H1 (cell line): ENCODE data around the gene F5. TPM values are rescaled to one million over a fixed set of nuclear protein-coding genes. Genes with fewer than 3 reads are reported as not detected.

Source experiments
- CTCF ChIA-PET: fragments of 300-600 bp; sonication (Branson Sonifier 250); formaldehyde crosslinking; loops from one replicate; lab custom pipeline; 2021; ENCODE audit not compliant: partially characterized antibody; lab: Charles Lee
- POLR2A ChIA-PET: fragments of 300-600 bp; sonication (Branson Sonifier 250); formaldehyde crosslinking; loops from one replicate; lab custom pipeline; 2021; ENCODE audit warnings: inconsistent platforms; ENCODE audit not compliant: partially characterized antibody; lab: Charles Lee
- DNase-seq, 2 experiments: peaks; one replicate each; pipeline versions ENCODE4 v3.0.0 to v3.0.0-alpha.2; 2010 to 2022; ENCODE audit warnings: low spot score in 2 of 2, low read depth in 1 of 2, mixed read lengths in 1 of 2
- FAIRE-seq: peaks from 2 replicates; lab custom pipeline; 2011; peaks lifted over from hg19 to GRCh38; lab: Jason Lieb, UNC
- H2AFZ ChIP-seq: 2 replicates; pipeline ENCODE4 v1.8.1; 2012; ENCODE audit warnings: low read length, inconsistent platforms
- H2AK5ac ChIP-seq: 2 replicates; pipeline ENCODE4 v1.6.1; 2013; ENCODE audit warnings: low read depth, low read length
- H2BK120ac ChIP-seq: replicated peaks from 2 replicates; pipeline ENCODE3; 2013; ENCODE audit warnings: low read depth, low read length, inconsistent platforms
- H2BK12ac ChIP-seq: 2 replicates; pipeline ENCODE4 v1.6.1; 2013; ENCODE audit warnings: low read depth, low read length
- H2BK15ac ChIP-seq: 2 replicates; pipeline ENCODE4 v1.6.1; 2013; ENCODE audit warnings: low read length
- H2BK20ac ChIP-seq: 2 replicates; pipeline ENCODE4 v1.6.1; 2013; ENCODE audit warnings: low read length
- H2BK5ac ChIP-seq: 2 replicates; pipeline ENCODE4 v1.6.1; 2013; ENCODE audit warnings: low read depth, low read length
- H3K14ac ChIP-seq: 2 replicates; pipeline ENCODE4 v1.6.1; 2013; ENCODE audit warnings: inconsistent platforms; ENCODE audit not compliant: insufficient read length
- H3K18ac ChIP-seq: 2 replicates; pipeline ENCODE4 v1.6.1; 2013; ENCODE audit warnings: low read length; ENCODE audit errors: extremely low read depth
- H3K23ac ChIP-seq: 2 replicates; pipeline ENCODE4 v1.6.1; 2013; ENCODE audit warnings: inconsistent platforms; ENCODE audit not compliant: insufficient read length
- H3K23me2 ChIP-seq: 2 replicates; pipeline ENCODE4 v1.6.1; 2013; ENCODE audit warnings: low read depth, low read length
- H3K27ac ChIP-seq: 2 replicates; pipeline ENCODE4 v1.6.1; 2011; ENCODE audit warnings: low read depth, low read length, inconsistent platforms
- H3K27me3 ChIP-seq, 4 experiments: replicated peaks in 1 of 4; 1 replicate in 1 of 4; 2 replicates in 3 of 4; pipeline versions ENCODE4 v1.6.1 to v1.8.1; 2011 to 2013; ENCODE audit warnings: low read length in 3 of 4, mild to moderate bottlenecking in 3 of 4, inconsistent platforms in 2 of 4, mixed read lengths in 2 of 4, moderate library complexity in 1 of 4; ENCODE audit not compliant: control insufficient read depth in 3 of 4, insufficient read depth in 3 of 4; ENCODE audit errors: extremely low read depth in 1 of 4
- H3K36me3 ChIP-seq, 4 experiments: 2 replicates each; pipeline versions ENCODE4 v1.6.1 to v1.8.1; 2011 to 2013; ENCODE audit warnings: mild to moderate bottlenecking in 4 of 4, low read length in 3 of 4, moderate library complexity in 2 of 4, control low read depth in 1 of 4, inconsistent platforms in 1 of 4; ENCODE audit not compliant: insufficient read depth in 4 of 4, control insufficient read depth in 2 of 4
- H3K4ac ChIP-seq: replicated peaks from 2 replicates; pipeline ENCODE3; 2013; ENCODE audit warnings: low read length, low read depth, mixed read lengths, inconsistent platforms; ENCODE audit not compliant: insufficient read length
- H3K4me1 ChIP-seq, 4 experiments: replicated peaks in 1 of 4; 1 replicate in 1 of 4; 2 replicates in 3 of 4; pipeline versions ENCODE4 v1.6.1 to v1.8.1; 2011 to 2013; ENCODE audit warnings: low read length in 3 of 4, inconsistent platforms in 2 of 4, mixed read lengths in 1 of 4; ENCODE audit not compliant: insufficient read depth in 4 of 4, control insufficient read depth in 3 of 4
- H3K4me2 ChIP-seq, 2 experiments: 2 replicates each; pipeline versions ENCODE4 v1.6.1 to v1.8.1; 2011 to 2013; ENCODE audit warnings: low read depth in 2 of 2, low read length in 2 of 2, control low read depth in 1 of 2, inconsistent platforms in 1 of 2, mild to moderate bottlenecking in 1 of 2; ENCODE audit not compliant: insufficient read depth in 1 of 2
- H3K4me3 ChIP-seq, 4 experiments: fragments of 200-600, 300-600 bp in 1 of 4; sonication (generic), shearing (Covaris generic), sonication (Bioruptor Twin) in 1 of 4; 2 replicates each; pipeline versions ENCODE4 v1.5.1 to v1.8.1; 2011 to 2016; ENCODE audit warnings: low read length in 4 of 4, low read depth in 3 of 4, control low read depth in 2 of 4, inconsistent platforms in 2 of 4, mild to moderate bottlenecking in 2 of 4, mixed read lengths in 1 of 4, moderate library complexity in 1 of 4; ENCODE audit not compliant: insufficient read depth in 2 of 4; ENCODE audit errors: extremely low read depth in 1 of 4
- H3K56ac ChIP-seq: replicated peaks from 2 replicates; pipeline ENCODE3; 2013; ENCODE audit warnings: low read depth, mild to moderate bottlenecking, mixed read lengths, low read length, inconsistent platforms; ENCODE audit not compliant: insufficient read length
- H3K79me1 ChIP-seq: 2 replicates; pipeline ENCODE4 v1.6.1; 2013; ENCODE audit warnings: low read depth, low read length, control low read depth
- H3K79me2 ChIP-seq, 2 experiments: 2 replicates each; pipeline versions ENCODE4 v1.6.1 to v1.8.1; 2012 to 2013; ENCODE audit warnings: low read length in 2 of 2, mild to moderate bottlenecking in 2 of 2, inconsistent platforms in 1 of 2; ENCODE audit not compliant: insufficient read depth in 2 of 2, control insufficient read depth in 1 of 2
- H3K9ac ChIP-seq, 4 experiments: replicated peaks in 1 of 4; 1 replicate in 1 of 4; 2 replicates in 3 of 4; pipeline versions ENCODE4 v1.6.1 to v1.8.1; 2011 to 2013; ENCODE audit warnings: low read depth in 3 of 4, low read length in 3 of 4, control low read depth in 2 of 4, mild to moderate bottlenecking in 2 of 4, moderate library complexity in 2 of 4, inconsistent platforms in 1 of 4; ENCODE audit errors: extremely low read depth in 1 of 4
- H3K9me3 ChIP-seq, 2 experiments: 2 replicates each; pipeline versions ENCODE4 v1.6.1 to v1.8.1; 2012 to 2013; ENCODE audit warnings: mild to moderate bottlenecking in 2 of 2, moderate library complexity in 2 of 2, control low read depth in 1 of 2, inconsistent platforms in 1 of 2, low read depth in 1 of 2, low read length in 1 of 2, mixed read lengths in 1 of 2; ENCODE audit not compliant: insufficient read depth in 2 of 2
- H4K20me1 ChIP-seq, 2 experiments: replicated peaks in 1 of 2; 2 replicates each; pipeline versions ENCODE3 to v1.8.1; 2011 to 2013; ENCODE audit warnings: inconsistent platforms in 2 of 2, low read length in 2 of 2, mild to moderate bottlenecking in 1 of 2; ENCODE audit not compliant: insufficient read depth in 2 of 2, control insufficient read depth in 1 of 2
- H4K5ac ChIP-seq: 2 replicates; pipeline ENCODE4 v1.6.1; 2013; ENCODE audit warnings: low read length, low read depth, mixed read lengths, inconsistent platforms; ENCODE audit not compliant: insufficient read length
- H4K8ac ChIP-seq: 2 replicates; pipeline ENCODE4 v1.8.0; 2013; ENCODE audit warnings: mild to moderate bottlenecking, moderate library complexity, low read length, inconsistent platforms; ENCODE audit not compliant: insufficient read depth; ENCODE audit errors: extremely low read depth
- H4K91ac ChIP-seq: replicated peaks from 2 replicates; pipeline ENCODE3; 2013; ENCODE audit warnings: low read length, mixed read lengths, inconsistent platforms; ENCODE audit not compliant: insufficient read length
- ATF3 ChIP-seq: IDR thresholded peaks from 2 replicates; pipeline ENCODE4 v1.6.1; 2011; ENCODE audit warnings: low read depth, mild to moderate bottlenecking, low read length; ENCODE audit not compliant: insufficient read depth
- CBX5 ChIP-seq: fragments of 300-800, 300-1000 bp; sonication (generic); IDR thresholded peaks from 2 replicates; pipeline ENCODE4 v1.7.1; 2016; ENCODE audit warnings: antibody characterized with exemption, low read length, low read depth
- EGR1 ChIP-seq: IDR thresholded peaks from 2 replicates; pipeline ENCODE4 v1.6.1; 2011; ENCODE audit warnings: low read depth, low read length, borderline replicate concordance
- FOSL1 ChIP-seq: IDR thresholded peaks from 2 replicates; pipeline ENCODE4 v1.6.1; 2011; ENCODE audit warnings: mild to moderate bottlenecking, low read depth, low read length, moderate library complexity; ENCODE audit not compliant: insufficient read depth
- GABPA ChIP-seq: IDR thresholded peaks from 2 replicates; pipeline ENCODE4 v1.6.1; 2011; ENCODE audit warnings: mild to moderate bottlenecking, low read length, moderate library complexity, borderline replicate concordance; ENCODE audit not compliant: insufficient read depth
- JUN ChIP-seq: IDR thresholded peaks from 2 replicates; pipeline ENCODE4 v1.6.1; 2011; ENCODE audit warnings: low read depth, mild to moderate bottlenecking, improper control_type of control experiment, low read length
- SP2 ChIP-seq: IDR thresholded peaks from 2 replicates; pipeline ENCODE4 v1.6.1; 2012; ENCODE audit warnings: mild to moderate bottlenecking, low read length, inconsistent platforms
- USF2 ChIP-seq: IDR thresholded peaks from 2 replicates; pipeline ENCODE4 v1.6.1; 2011; ENCODE audit warnings: low read length, improper control_type of control experiment
- WGBS, 2 experiments: shearing (Covaris generic) in 1 of 2; methylation state at CpG; one replicate each; pipeline versions ENCODE4 v1.1.6 to v1.1.7; 2013 to 2015; ENCODE audit warnings: low lambda C conversion rate in 2 of 2, mixed read lengths in 2 of 2, inconsistent platforms in 1 of 2, low coverage in 1 of 2, missing lambda C conversion rate in 1 of 2; ENCODE audit not compliant: insufficient replicate concordance in 2 of 2, insufficient coverage in 1 of 2, insufficient read length in 1 of 2; ENCODE audit errors: extremely low coverage in 1 of 2, missing lambda C conversion rate in 1 of 2; 5-methylcytosine and 5-hydroxymethylcytosine counted together
- polyA plus RNA-seq, 7 experiments: library from polyadenylated mRNA; depleted of rRNA in 3 of 7; stranded (reverse) in 5 of 7; unstranded in 2 of 7; fragments of >200 nt in 5 of 7; fragments of 200-250 nt in 2 of 7; gene quantifications; 1 replicate in 5 of 7; 2 replicates in 1 of 7; 4 replicates in 1 of 7; pipeline versions ENCODE4 v1.2.1 to v1.2.3, GENCODE V29; 2011 to 2013; ENCODE audit warnings: missing spikeins in 2 of 7, mixed read lengths in 2 of 7
- total RNA-seq: library from RNA; stranded (reverse); fragmentation: NEBNext Ultra II Directional; extraction: Animal tissue kit (Norgen Biotek cat#: 25700); gene quantifications from 2 replicates; pipeline ENCODE4 v1.2.1, GENCODE V29; 2021

The F5 gene
- total and polyA plus RNA-seq, 2 of the 8 experiments (the other 6 are each of a cell fraction or from before 2014, with no cell fraction given) = 0.04 to 0.06 TPM

DNA sequence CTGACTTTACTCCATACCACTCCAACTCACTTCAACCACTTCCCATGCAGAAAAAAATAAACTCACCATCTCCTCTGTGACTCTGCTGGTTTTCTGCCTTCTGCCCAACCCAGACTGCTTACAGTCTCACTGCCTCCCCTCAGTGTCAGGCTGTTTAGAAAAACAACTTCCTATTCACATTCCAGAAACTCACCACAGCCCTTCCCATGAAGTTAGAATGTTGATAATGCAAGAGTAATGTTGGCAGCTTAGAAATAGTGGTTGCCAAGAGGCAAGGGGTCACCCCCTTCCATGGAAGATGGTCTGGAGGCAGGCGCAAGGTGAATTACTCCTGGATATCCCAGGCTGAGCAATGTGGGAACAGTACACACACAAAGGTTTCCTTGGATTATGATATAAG is 43.7 kb upstream of the F5 start, which contains the start of gene SELP:
Gene SELP (minus strand): TSS at position 119 of the 400 bp plus-strand sequence. CDS start 50 bp downstream, at position 69.
- FAIRE-seq (no peak), DNase-seq (no peak)
- Histone ChIP-seq H2BK12ac (no peak within 1 kb of the TSS), H2AFZ (no peak within 1 kb of the TSS), H3K18ac (no peak within 1 kb of the TSS), H2AK5ac (no peak within 1 kb of the TSS), H3K56ac (no peak within 1 kb of the TSS), H4K5ac (no peak within 1 kb of the TSS), H2BK5ac (no peak within 1 kb of the TSS), H3K4me2 (no peak within 1 kb of the TSS), H2BK15ac (no peak within 1 kb of the TSS), H3K36me3 (no peaks in the 10 kb centered on the region), H3K79me1 (no peaks in the 10 kb centered on the region), H4K20me1 (no peaks in the 10 kb centered on the region), H2BK120ac (no peak within 1 kb of the TSS), H3K27ac (no peak within 1 kb of the TSS), H3K79me2 (no peaks in the 10 kb centered on the region), H3K14ac (no peak within 1 kb of the TSS), H3K4me3 (no peak within 1 kb of the TSS), H4K8ac (no peak within 1 kb of the TSS), H3K27me3 (no peaks in the 10 kb centered on the region), H4K91ac (no peak within 1 kb of the TSS), H3K23me2 (no peaks in the 10 kb centered on the region), H3K9ac (no peak within 1 kb of the TSS), H2BK20ac (no peak within 1 kb of the TSS), H3K4me1 (no peaks in the 10 kb centered on the region), H3K9me3 (peaks cover 4 to 9% of the 10 kb centered on the region in 2 experiments; a peak in 2 of 4 replicates), H3K23ac (no peak within 1 kb of the TSS), H3K4ac (no peak within 1 kb of the TSS)
- TF ChIP-seq ATF3 = no peak
- no peak for TF ChIP-seq SP2
- TF ChIP-seq USF2 = no peak
- no peak for TF ChIP-seq CBX5
- no peak for TF ChIP-seq FOSL1
- no peak for TF ChIP-seq EGR1
- TF ChIP-seq GABPA = no peak
- no peak for TF ChIP-seq JUN
- WGBS, 2 experiments = 94% methylated on average over 1 of the region's 1 CpG; no CpG with 5 or more reads in 1 of the 2 experiments
- POLR2A ChIA-PET = no interaction called here
- CTCF ChIA-PET = interaction anchor here (1.5 to 1.9 kb wide), 2 partner anchors 11 to 43 kb away, joined by 4 to 5 read pairs; partner anchors contain the start of gene F5
